OCI-M1 (cell line): ENCODE measurements around the gene KCNH4.
A peak's percentile ranks its signal among the peaks of the same experiment; 100 is the strongest.
"Not testable (repeated sequence)": the region's sequence is repeated elsewhere in the genome, so short reads cannot be mapped to it uniquely, and the experiment has no call there.

Experiments
- DNase-seq: peaks from one replicate; lab custom pipeline; 2025; lab: John Stamatoyannopoulos, UW

The KCNH4 gene

DNA sequence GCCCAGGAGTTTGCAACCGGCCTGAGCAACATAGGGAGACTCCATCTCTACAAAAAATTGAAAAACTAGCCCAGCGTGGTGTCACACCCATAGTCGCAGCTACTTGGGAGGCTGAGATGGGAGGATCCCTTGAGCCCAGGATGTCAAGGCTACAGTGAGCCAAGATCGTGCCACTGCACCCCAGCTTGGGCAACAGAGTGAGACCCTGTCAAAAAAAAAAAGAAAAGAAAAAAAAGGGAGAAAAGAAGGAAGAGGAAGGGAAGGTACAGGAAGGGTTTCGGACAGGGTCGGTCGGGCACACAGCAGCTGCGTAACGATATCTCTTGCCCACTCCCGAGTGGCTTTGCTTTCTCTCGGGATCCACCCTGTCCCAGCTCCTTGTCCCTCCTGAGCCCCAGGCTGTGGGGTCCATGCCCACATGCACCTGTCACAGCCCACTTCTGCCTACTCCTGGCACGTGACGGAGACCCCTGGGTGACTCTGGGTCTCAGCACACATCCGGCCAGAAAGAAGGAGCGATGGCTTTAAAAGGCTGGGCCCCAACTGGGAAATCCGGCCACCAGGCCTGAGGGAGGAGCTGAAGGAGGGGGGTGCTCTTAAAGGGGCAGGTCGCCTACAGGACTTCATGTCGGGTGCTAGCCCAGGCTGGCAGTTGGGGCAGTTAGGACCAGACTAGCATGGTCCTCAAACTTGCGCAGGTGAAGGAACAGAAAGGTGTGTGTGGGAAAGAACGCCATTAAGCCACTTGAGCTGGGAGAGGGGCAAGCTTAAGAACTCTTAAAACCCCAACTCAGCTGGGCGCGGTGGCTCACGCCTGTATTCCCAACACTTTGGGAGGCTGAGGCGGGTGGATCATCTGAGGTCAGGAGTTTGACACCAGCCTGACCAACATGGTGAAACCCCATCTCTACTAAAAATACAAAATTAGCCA is 13.3 kb upstream of the KCNH4 start, which contains the start of gene GHDC:
Gene GHDC, minus strand, starts transcription at position 526 of the 931 bp plus-strand sequence. CDS start 913 bp downstream, outside the sequence.
- DNase-seq, result peak; percentile 91

- no peak for DNase-seq
Measured at GRCh38 chr17:42193216-42193968, 12.4 kb upstream of the KCNH4 start.

DNA sequence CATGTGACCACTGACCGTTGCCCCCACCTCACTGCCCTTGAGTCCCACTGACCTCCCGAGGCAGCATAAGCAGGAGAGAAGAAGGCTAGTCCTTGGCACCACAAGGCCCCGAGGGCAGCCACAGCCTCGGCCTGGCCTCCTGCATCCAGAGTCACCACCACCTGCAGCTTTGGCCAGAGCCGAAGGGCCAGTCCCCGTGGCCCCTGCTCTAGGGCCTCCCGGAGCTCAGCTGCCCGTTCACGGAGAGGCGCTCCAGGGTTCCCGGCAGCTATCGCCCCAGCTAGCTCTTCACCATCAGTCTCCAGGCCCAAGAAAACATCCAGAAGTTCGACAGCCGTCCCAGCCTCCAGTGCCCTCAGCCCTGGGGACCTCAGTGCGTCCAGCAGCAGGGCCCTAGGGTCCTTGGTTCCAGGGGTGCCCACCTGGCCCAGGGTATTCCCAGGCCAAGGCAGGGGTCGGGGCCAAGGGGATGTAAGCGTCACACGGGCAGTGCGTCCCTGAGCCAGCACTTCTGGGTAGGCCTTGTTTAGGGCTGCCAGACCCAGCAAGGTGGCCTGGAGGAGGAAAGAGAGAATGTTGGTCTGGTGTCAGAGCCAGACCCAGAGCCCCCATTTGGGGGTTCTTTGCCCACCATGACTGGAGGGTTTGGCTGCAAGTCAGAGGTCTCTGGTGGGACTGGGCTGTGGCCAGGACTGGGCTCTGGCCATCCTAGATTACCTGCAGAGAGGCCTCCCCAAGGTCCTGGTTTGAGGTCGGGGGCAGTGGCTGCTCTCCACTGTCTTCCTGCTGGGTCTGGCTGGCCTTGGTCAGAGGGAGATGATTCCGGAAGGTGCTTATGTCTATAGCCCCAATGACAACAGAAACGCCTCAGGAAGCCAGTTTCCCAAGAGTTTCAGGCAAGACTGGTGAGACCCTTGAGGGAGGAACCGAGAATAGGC is 11.5 kb upstream of the KCNH4 start:
- no peak for DNase-seq

- DNase-seq, result no peak
Measured at GRCh38 chr17:42191275-42191608, 10.3 kb upstream of the KCNH4 start.

DNA sequence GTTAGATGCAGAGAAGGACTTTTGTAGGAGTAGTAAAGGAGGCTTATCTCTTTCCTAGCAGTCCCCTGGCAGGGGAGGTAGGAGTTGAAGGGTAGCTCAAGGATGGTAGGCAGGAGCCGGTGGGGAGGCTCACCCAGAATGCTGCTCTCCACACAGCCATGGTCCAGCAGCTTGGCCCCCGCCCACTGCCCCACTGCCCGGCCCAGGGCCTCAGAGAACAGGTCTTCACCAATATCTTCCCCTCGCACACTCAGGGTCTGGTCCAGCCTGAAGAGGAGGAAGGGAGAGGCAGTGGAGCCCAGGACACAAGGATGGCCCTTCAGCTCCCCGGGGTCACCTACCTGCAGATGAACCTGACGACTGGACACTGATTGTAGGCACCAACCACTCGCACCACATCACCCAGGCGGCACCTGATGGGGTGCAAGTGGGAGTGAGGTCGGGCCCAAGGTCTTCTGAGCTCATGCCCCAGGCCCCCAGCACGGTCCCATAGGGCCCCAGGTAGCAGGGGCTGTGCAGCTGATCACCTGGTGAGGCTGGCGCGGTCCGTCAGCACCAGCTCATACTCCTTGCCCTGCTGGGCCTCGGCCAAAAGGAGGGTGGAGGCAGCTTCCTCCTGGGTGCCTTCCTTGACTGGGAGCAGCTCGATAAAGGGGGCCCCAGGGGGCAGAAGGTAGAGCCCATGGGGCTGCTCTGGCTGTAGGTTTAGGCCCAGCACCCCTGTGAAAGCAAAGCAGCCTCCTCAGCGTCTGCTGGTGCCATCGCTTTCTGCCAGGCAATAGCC is 9.7 kb upstream of the KCNH4 start:
- no peak for DNase-seq

DNA sequence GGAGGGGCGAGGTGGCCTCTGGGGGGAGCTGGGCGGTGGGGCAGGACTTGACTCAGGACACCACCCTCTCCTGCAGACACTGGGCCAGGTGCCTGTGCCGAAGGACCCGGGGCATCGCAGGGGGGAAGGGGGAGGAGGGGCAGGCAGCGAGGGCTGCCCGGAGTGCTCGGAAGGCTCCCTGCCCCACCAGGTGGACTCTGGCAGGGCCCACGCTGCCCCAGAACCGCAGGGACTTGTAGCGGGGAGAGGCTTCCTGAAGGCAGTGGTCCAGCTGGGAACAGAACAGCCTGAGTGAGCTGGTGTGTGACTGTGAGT is 8.7 kb upstream of the KCNH4 start:
- no peak for DNase-seq

GRCh38 chr17:42188749-42189650 is 8.1 kb upstream of the KCNH4 start:
- no peak for DNase-seq

- no peak for DNase-seq
Measured at GRCh38 chr17:42187833-42188232, 6.9 kb upstream of the KCNH4 start.

GRCh38 chr17:42186191-42186590 is 5.2 kb upstream of the KCNH4 start:
- DNase-seq, result not testable (repeated sequence)

DNA sequence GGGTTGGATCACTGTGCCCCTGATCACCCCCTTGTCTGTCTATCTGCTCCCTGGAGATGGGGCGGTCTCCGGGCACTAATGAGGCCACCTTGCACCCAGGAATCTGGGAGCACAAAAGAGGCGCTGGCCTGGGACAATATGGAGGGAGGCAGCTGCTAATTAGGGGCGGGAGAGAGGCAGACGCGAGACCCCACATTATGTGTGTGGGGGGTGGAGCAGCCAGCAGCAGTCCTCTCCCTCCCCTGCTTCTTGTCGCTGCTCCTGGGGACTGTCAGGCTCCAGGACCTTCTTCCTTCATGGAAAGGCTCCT is 4.6 kb upstream of the KCNH4 start:
- no peak for DNase-seq

GRCh38 chr17:42184713-42185620 is 4.0 kb upstream of the KCNH4 start, which contains the start of gene HCRT:
Gene HCRT (minus strand): TSS chr17:42185452. CDS start chr17:42185365, 87 bp downstream.
- no peak for DNase-seq

GRCh38 chr17:42183741-42184711 is 3.1 kb upstream of the KCNH4 start:
- DNase-seq, result peak; percentile 80

DNA sequence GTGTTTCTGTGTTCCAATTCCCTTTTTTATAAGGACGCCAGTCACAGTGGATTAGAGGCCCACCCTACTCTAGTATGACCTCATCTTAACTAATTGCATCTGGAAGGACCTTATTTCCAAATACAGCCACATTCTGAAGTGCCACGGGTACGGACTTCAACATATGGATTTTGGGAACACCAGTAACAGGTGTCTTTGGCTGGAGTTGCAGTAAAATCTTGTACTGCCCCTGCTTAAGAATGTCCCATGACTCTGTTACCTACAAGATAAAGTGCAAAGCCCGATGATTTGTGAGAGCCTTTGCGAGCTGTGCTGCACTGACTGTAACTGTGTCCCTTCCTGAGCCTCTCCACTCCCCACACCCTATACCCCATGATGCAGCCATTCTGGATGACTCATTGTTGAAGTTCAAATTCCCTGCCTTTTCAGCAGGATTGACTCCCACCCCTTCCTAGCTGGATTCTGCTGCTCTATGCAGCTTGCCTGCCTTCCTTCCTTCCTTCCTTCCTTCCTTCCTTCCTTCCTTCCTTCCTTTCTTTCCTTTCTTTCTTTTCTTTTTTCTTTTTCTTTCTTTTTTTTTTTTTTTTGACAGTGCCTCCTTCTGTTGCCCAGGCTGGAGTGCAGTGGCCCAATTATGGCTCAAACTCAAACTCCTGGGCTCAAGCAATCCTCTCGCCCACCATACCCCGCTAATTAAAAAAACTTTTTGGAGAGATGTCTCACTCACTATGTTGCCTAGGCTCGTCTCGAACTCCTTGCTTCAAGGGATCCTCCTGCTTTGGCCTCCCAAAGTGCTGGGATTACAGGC is 2.2 kb upstream of the KCNH4 start:
- DNase-seq, result no peak

DNA sequence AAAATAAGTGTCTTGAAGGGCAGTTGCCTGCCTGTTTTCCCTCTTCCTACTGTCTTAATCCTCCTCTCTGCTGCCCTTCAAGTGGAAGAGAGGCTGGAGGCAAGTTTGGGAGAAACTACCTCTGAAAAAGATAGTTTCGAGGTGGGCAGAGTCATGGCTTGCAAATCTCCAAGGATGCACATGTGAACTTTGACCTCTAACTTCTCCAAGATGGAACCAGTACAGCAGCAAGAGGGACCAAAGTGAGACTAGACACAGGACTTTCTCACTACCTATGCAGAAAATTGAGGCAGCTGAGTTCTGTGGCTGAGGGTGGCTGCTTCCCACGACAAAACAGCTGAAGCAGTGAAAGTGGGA is 887 bp upstream of the KCNH4 start:
- DNase-seq, result no peak

DNA sequence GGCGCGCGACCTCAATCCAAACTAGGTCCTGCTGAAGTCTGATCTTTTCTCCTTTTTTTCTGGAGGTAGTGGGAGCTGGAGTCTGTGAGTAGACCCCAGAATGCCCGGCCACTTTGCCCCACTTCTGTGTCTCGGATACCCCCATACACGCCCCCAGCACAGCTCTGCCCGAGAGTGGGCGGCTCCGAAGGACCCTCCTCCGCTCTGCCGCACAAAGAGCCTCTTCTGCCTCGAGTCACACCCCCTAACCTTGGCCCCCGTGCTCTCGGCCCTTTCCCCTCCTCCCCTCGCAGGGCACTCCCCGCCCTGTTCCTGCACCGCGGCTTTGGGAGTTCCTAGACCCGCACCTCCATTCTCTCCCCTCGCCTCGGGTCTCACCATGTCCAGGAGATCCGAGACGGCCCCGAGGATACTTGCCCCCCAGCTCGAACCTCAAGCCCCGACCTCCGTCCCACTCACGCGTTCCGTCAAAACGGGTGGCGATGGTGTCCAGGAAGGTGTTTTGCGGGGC is 476 bp downstream of the KCNH4 start:
- DNase-seq, result no peak

DNA sequence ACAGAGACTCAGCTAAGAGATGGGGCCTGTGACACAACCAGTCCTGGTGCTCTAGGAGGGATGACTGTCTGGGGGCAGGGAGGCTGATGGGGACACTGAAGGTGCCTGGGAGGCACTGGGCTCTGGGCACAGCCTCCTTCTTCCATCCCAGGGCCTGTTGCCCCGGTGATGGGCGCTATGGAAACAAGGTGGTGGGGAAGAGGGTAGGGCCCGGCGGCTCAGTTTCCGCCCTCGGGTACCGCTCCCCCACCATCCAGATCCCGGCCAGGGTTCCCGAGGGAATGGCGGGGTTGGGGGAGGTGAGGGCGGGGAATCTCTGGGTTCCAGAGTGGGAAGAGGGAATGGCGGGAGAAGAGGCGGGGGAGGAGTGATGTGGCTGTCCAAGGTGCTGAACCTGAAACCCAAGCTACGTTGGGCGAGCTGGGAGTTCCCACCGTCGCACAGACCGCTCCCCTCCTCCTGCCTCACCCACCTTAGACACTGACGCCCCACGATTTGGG is 981 bp downstream of the KCNH4 start:
- peak; percentile 34 for DNase-seq

DNA sequence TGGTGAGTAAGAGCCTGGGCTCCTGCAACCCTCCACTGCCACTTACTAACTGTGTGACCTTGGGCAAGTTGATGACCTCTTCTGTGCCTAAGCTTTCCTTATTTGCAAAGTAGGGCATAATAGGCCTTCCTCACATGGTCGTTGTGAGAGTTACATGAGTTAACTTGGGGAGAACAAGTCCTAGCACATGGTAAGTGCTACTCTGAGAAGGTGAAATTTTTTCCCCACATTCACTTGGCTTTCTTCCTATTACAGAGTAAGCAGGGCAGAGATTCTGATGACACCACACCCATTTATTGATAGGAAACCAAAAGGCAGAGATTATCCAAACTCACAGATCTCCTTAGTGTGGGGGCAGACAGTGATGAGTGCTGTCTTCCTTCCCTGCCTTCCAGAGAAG is 1.6 kb downstream of the KCNH4 start:
- DNase-seq, result no peak
